ENCODE data around the gene HPS5. TPM values are rescaled to one million over a fixed set of nuclear protein-coding genes. Genes with fewer than 3 reads are reported as not detected.
A peak's percentile ranks its signal among the peaks of the same experiment; 100 is the strongest.
"Not testable (repeated sequence)": the region's sequence is repeated elsewhere in the genome, so short reads cannot be mapped to it uniquely, and the experiment has no call there.

Gene HPS5
- total RNA-seq, 4 donors from 2014 or later: 17.0 to 24.5 (median 18.6) TPM

- H3K9me3 ChIP-seq: no peaks in the 10 kb centered on the region
- no peak overlapping the region for H3K4me3 ChIP-seq
- H3K27me3 ChIP-seq: no peaks in the 10 kb centered on the region
- 95% methylated on average over 1 of the region's 1 CpG for WGBS
- no peak for DNase-seq (ENCODE audit: extremely low spot score)
- H3K4me1 ChIP-seq: peaks cover 0 to 3% (median 0%) of the 10 kb centered on the region in 4 donors
- no peak overlapping the region for H3K27ac ChIP-seq (replicated peaks in 1 of 4)
- H3K36me3 ChIP-seq: peaks cover 41 to 84% (median 53%) of the 10 kb centered on the region in 4 donors
- TF ChIP-seq POLR2AphosphoS5 (IDR thresholded peaks at IDR 0.05) (no peak), CTCF (IDR thresholded peaks at IDR 0.05) (no peak)
- intact Hi-C loops (cut with DNase I): loop anchor here (10.0 kb wide), 1 partner anchor 172 kb away; no protein-coding TSS in a partner anchor
Observed at GRCh38 chr11:18332302-18332701, 10.4 kb upstream of the HPS5 start.

GRCh38 chr11:18330921-18331320 lies 9.0 kb upstream of the HPS5 start:
- intact Hi-C loops (cut with DNase I): loop anchor here (10.0 kb wide), 1 partner anchor 174 kb away; no protein-coding TSS in a partner anchor
- H3K9me3 ChIP-seq: no peaks in the 10 kb centered on the region
- no peak overlapping the region for H3K27ac ChIP-seq (replicated peaks in 1 of 4)
- no peak for DNase-seq (ENCODE audit: extremely low spot score)
- TF ChIP-seq CTCF (IDR thresholded peaks at IDR 0.05): no peak
- TF ChIP-seq EP300 (IDR thresholded peaks at IDR 0.05): no peak
- no peak for TF ChIP-seq POLR2A (IDR thresholded peaks at IDR 0.05; ENCODE audit: low read depth)
- no peak for TF ChIP-seq POLR2AphosphoS5 (IDR thresholded peaks at IDR 0.05)
- H3K36me3 ChIP-seq: peaks cover 28 to 83% (median 43%) of the 10 kb centered on the region in 4 donors
- no peaks in the 10 kb centered on the region for H3K27me3 ChIP-seq
- H3K4me3 ChIP-seq: no peak overlapping the region
- 100% methylated on average over 6 of the region's 6 CpGs for WGBS
- peaks cover 0 to 3% (median 0%) of the 10 kb centered on the region in 4 donors for H3K4me1 ChIP-seq

GRCh38 chr11:18329196-18329870 lies 7.4 kb upstream of the HPS5 start:
- intact Hi-C loops (cut with DNase I): no loop called here
- Histone ChIP-seq H3K27ac (replicated peaks in 1 of 4) (no peak overlapping the region), H3K27me3 (no peaks in the 10 kb centered on the region), H3K4me3 (no peak overlapping the region), H3K4me1 (peaks cover 8 to 13% (median 12%) of the 10 kb centered on the region in 4 donors), H3K9me3 (no peaks in the 10 kb centered on the region), H3K36me3 (peaks cover 14 to 68% (median 30%) of the 10 kb centered on the region in 4 donors)
- no peak for DNase-seq (ENCODE audit: extremely low spot score)
- WGBS: 81% methylated on average over 5 of the region's 5 CpGs
- TF ChIP-seq EP300 (IDR thresholded peaks at IDR 0.05) (no peak), POLR2AphosphoS5 (IDR thresholded peaks at IDR 0.05) (no peak), POLR2A (IDR thresholded peaks at IDR 0.05; ENCODE audit: low read depth) (no peak), CTCF (IDR thresholded peaks at IDR 0.05) (no peak)

- WGBS: 58% methylated on average over 1 of the region's 1 CpG
- TF ChIP-seq CTCF (IDR thresholded peaks at IDR 0.05) (no peak), EP300 (IDR thresholded peaks at IDR 0.05) (no peak), POLR2AphosphoS5 (IDR thresholded peaks at IDR 0.05) (no peak), POLR2A (IDR thresholded peaks at IDR 0.05; ENCODE audit: low read depth) (no peak)
- no peaks in the 10 kb centered on the region for H3K9me3 ChIP-seq
- intact Hi-C loops (cut with DNase I): loop anchor here (5.0 kb wide), 3 partner anchors 58 to 308 kb away; partner anchors contain the start of genes SPTY2D1 and TSG101
- H3K27ac ChIP-seq (replicated peaks in 1 of 4): no peak overlapping the region
- H3K4me1 ChIP-seq: peaks cover 33 to 51% (median 45%) of the 10 kb centered on the region in 4 donors
- H3K4me3 ChIP-seq: no peak overlapping the region
- peaks cover 0 to 25% (median 6%) of the 10 kb centered on the region in 4 donors for H3K36me3 ChIP-seq
- H3K27me3 ChIP-seq: no peaks in the 10 kb centered on the region
- DNase-seq (ENCODE audit: extremely low spot score): no peak
Observed at GRCh38 chr11:18324381-18324780, 2.4 kb upstream of the HPS5 start.

GRCh38 chr11:18323881-18324280 lies 1.9 kb upstream of the HPS5 start:
- H3K27ac ChIP-seq (replicated peaks in 1 of 4); H3K27me3 ChIP-seq; H3K9me3 ChIP-seq; DNase-seq (ENCODE audit: extremely low spot score): not testable (repeated sequence)
- 92% methylated on average over 11 of the region's 11 CpGs for WGBS
- Histone ChIP-seq H3K4me3 (peak overlapping the region in 1 of 4 donors; percentile 74), H3K36me3 (peaks cover 0 to 20% (median 5%) of the 10 kb centered on the region in 4 donors), H3K4me1 (peaks cover 33 to 52% (median 45%) of the 10 kb centered on the region in 4 donors)
- intact Hi-C loops (cut with DNase I): loop anchor here (2.0 to 5.0 kb wide), 4 partner anchors 58 to 308 kb away; partner anchors contain the start of genes LDHA, SPTY2D1 and TSG101

Measured in esophagus muscularis mucosa (tissue), 4 donors.